Choroid plexus epithelial cell (primary cell): ENCODE measurements around the gene TOX2.
A peak's percentile ranks its signal among the peaks of the same experiment; 100 is the strongest.

Source experiments
- DNase-seq: peaks from one replicate; pipeline ENCODE4 v3.0.0-alpha.2; 2010; ENCODE audit warnings: low read depth
- H3K4me3 ChIP-seq: 2 replicates; pipeline ENCODE4 v1.5.1; 2011; ENCODE audit warnings: low read depth, mild to moderate bottlenecking, control low read depth, low read length, moderate library complexity
- TF ChIP-seq, protein P1 (sequence below): conservative IDR thresholded peaks from 2 replicates; pipeline ENCODE4 v1.5.1; 2011; ENCODE audit warnings: low read depth, mild to moderate bottlenecking, control low read depth, inconsistent platforms, low read length, moderate library complexity

The TOX2 gene

GRCh38 chr20:43994486-43995100, 79.9 kb downstream of the TOX2 start:
- TF ChIP-seq, protein P1, sequence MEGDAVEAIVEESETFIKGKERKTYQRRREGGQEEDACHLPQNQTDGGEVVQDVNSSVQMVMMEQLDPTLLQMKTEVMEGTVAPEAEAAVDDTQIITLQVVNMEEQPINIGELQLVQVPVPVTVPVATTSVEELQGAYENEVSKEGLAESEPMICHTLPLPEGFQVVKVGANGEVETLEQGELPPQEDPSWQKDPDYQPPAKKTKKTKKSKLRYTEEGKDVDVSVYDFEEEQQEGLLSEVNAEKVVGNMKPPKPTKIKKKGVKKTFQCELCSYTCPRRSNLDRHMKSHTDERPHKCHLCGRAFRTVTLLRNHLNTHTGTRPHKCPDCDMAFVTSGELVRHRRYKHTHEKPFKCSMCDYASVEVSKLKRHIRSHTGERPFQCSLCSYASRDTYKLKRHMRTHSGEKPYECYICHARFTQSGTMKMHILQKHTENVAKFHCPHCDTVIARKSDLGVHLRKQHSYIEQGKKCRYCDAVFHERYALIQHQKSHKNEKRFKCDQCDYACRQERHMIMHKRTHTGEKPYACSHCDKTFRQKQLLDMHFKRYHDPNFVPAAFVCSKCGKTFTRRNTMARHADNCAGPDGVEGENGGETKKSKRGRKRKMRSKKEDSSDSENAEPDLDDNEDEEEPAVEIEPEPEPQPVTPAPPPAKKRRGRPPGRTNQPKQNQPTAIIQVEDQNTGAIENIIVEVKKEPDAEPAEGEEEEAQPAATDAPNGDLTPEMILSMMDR = no peak
- DNase-seq = peak; percentile 36
- H3K4me3 ChIP-seq = no peak overlapping the region

DNA sequence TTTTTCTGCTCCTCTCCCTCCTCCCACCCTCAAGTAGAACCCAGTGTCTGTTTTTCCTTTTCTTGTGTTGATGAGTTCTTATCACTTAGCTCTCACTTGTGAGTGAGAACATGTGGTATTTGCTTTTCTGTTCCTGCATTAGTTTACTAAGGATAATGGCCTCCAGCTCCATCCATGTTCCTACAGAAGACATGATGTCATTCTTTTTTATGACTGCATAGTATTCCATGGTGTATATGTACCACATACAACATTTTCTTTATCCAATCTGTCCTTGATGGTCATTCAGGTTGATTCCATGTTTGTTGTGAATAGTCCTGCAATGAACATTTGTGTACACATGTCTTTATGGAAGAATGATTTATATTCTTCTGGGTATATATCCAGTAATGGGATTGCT, 81.0 kb downstream of the TOX2 start:
- no peak for DNase-seq
- no peak overlapping the region for H3K4me3 ChIP-seq
- TF ChIP-seq, protein P1 = no peak

- DNase-seq = no peak
- H3K4me3 ChIP-seq = no peak overlapping the region
- TF ChIP-seq, protein P1 = no peak
Observed at GRCh38 chr20:43996240-43996930, 81.7 kb downstream of the TOX2 start.

GRCh38 chr20:43999848-44000247, 85.2 kb downstream of the TOX2 start:
- TF ChIP-seq, protein P1 = no peak
- no peak overlapping the region for H3K4me3 ChIP-seq
- DNase-seq = no peak

DNA sequence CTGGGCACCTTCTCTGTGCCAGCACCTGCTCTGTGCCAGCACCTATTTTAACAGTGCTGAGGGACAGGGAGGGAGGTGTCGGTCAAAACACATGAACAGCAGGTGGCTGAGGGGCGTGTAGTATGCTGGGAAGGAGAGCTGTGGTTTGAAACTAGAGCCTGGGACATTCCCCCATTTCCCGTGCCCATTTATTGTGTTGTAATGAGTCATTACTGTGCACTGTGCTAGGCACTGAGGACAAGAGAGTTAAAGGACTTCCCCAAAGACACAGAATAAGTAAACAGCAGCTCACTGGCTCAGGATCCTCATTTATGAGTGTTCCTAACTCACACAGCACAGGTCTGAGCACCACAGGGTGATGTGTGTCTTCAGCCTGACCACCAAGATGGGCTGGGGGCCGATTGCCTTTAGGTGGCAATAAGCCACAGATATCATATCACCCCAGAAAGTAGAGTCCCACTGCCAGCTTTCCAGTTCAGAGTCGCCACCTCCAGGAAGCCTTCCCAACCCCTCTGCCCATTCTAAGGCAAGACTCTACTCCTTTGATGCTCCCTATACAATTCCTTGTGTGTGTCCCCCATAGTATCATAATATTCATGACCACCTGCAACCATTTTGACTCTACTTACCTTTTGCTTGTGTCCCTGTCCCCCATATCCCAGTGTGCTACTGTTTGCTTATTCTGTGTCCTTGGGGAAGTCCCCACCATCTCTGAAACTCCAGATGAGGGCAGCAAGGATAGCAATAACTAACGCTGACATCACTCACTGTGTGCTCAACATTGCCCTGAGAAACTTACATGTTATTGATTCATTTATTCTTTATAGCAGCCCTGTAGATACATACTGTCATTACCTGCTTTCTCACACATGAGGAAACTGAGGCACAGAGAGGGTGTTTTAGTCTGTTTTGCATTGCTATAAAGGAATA, 87.3 kb downstream of the TOX2 start:
- TF ChIP-seq, protein P1 = no peak
- H3K4me3 ChIP-seq = no peak overlapping the region
- DNase-seq = no peak

DNA sequence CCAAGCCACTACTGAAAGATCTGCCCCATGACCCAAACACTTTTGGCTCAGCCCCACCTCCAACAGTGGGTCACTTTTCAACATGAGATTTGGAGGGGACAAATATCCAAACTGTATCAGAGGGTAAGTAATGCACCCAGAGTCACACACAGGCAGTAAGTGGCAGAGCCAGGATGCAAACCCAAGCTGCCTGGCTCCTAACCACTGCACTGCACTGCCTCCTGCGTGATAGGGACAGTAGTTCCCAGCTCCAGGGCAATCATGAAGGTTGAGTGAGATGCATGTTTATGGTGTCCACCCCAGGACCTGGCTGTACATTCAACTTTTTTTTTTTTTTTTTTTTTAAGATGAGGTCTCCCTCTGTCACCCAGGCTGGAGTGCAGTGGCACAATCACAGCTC, 88.2 kb downstream of the TOX2 start:
- no peak for DNase-seq
- TF ChIP-seq, protein P1 = no peak

More for the DNA sequence above, 88.2 kb downstream of the TOX2 start:
- H3K4me3 ChIP-seq = no peak overlapping the region
